K562 (cell line): ENCODE results near the gene MYH15. TPM values are rescaled to one million over a fixed set of nuclear protein-coding genes. Genes with fewer than 3 reads are reported as not detected.

ENCODE experiments used
- ATAC-seq: fragments of 200-7000 bp; cut with Tn5 transposase; 3 replicates; pipeline ENCODE4 v1.9.1; 2020; ENCODE audit warnings: moderate library complexity
- BruUV-seq: library from RNA; stranded (reverse); fragments of 400-500 nt; replicated peaks from 2 replicates; lab custom pipeline; 2021; lab: Mats Ljungman, UMichigan
- CTCF ChIA-PET: fragments of 300-600 bp; formaldehyde crosslinking; extraction: SDS; loops from one replicate; lab custom pipeline; 2021; ENCODE audit warnings: low intra/inter-chr PET ratio; lab: Yijun Ruan, JAX
- POLR2A ChIA-PET: fragments of 300-600, 350-650 bp; sonication (Branson Sonifier 250); formaldehyde crosslinking; extraction: SDS; loops from one replicate; lab custom pipeline; 2021; ENCODE audit warnings: antibody characterized with exemption, inconsistent platforms; lab: Yijun Ruan, JAX
- DNase-seq, 4 experiments: peaks; one replicate each; pipeline versions ENCODE4 v3.0.0 to v3.0.0-alpha.2; 2011 to 2018; ENCODE audit warnings: low spot score in 3 of 4, mixed read lengths in 3 of 4; ENCODE audit errors: extremely low read depth in 1 of 4
- FAIRE-seq: peaks from 2 replicates; lab custom pipeline; 2011; peaks lifted over from hg19 to GRCh38; lab: Jason Lieb, UNC
- H2AFZ ChIP-seq: 2 replicates; pipeline ENCODE4 v1.6.0; 2011; ENCODE audit warnings: low read depth, low read length, control low read depth, inconsistent platforms
- H3K27ac ChIP-seq: fragments of 200-600 bp; 3 replicates; pipeline ENCODE4 v1.8.0; 2011; ENCODE audit warnings: low read depth, mild to moderate bottlenecking, control low read depth, inconsistent platforms, low read length, moderate library complexity, mixed read lengths; ENCODE audit errors: extremely low read depth
- H3K27me3 ChIP-seq, 2 experiments: fragments of 300-600 bp in 1 of 2; 2 replicates in 1 of 2; 3 replicates in 1 of 2; pipeline versions ENCODE4 v1.6.0 to v1.8.0; 2011; ENCODE audit warnings: inconsistent platforms in 2 of 2, low read length in 2 of 2, mild to moderate bottlenecking in 1 of 2, mixed read lengths in 1 of 2, moderate library complexity in 1 of 2; ENCODE audit not compliant: control insufficient read depth in 2 of 2, insufficient read depth in 2 of 2
- H3K36me3 ChIP-seq: fragments of 300-600 bp; 3 replicates; pipeline ENCODE4 v1.8.0; 2011; ENCODE audit warnings: mild to moderate bottlenecking, low read length, inconsistent platforms; ENCODE audit not compliant: control insufficient read depth, insufficient read depth
- H3K4me1 ChIP-seq, 2 experiments: fragments of 200-600 bp in 1 of 2; replicated peaks in 1 of 2; 2 replicates in 1 of 2; 3 replicates in 1 of 2; pipeline versions ENCODE4 v1.5.1 to v1.8.0; 2011; ENCODE audit warnings: inconsistent platforms in 2 of 2, low read length in 2 of 2, mild to moderate bottlenecking in 1 of 2, mixed read lengths in 1 of 2, moderate library complexity in 1 of 2; ENCODE audit not compliant: control insufficient read depth in 2 of 2, insufficient read depth in 2 of 2
- H3K4me2 ChIP-seq: 2 replicates; pipeline ENCODE4 v1.6.1; 2011; ENCODE audit warnings: low read length, control low read depth, inconsistent platforms, mixed read lengths; ENCODE audit not compliant: insufficient read depth
- H3K4me3 ChIP-seq: fragments of 200-600 bp; sonication (generic), shearing (Covaris generic); 2 replicates; pipeline ENCODE4 v1.5.1; 2016; ENCODE audit warnings: control low read depth, inconsistent platforms
- H3K79me2 ChIP-seq: fragments of 200-600 bp; 3 replicates; pipeline ENCODE4 v1.8.0; 2011; ENCODE audit warnings: low read length, inconsistent platforms; ENCODE audit not compliant: control insufficient read depth, insufficient read depth
- H3K9ac ChIP-seq, 2 experiments: 2 replicates each; pipeline versions ENCODE4 v1.6.0 to v1.6.1; 2011; ENCODE audit warnings: low read depth in 2 of 2, low read length in 2 of 2, control low read depth in 1 of 2, inconsistent platforms in 1 of 2, mild to moderate bottlenecking in 1 of 2, mixed read lengths in 1 of 2; ENCODE audit not compliant: insufficient read depth in 1 of 2
- H3K9me1 ChIP-seq: one replicate; pipeline ENCODE4 v1.6.0; 2011; ENCODE audit warnings: inconsistent platforms, mild to moderate bottlenecking, low read length, moderate library complexity; ENCODE audit not compliant: control insufficient read depth, insufficient read depth
- H3K9me3 ChIP-seq: replicated peaks from 2 replicates; pipeline ENCODE4 v1.5.1; 2011; ENCODE audit warnings: low read depth, low read length, inconsistent platforms; ENCODE audit not compliant: control insufficient read depth, insufficient read depth
- H4K20me1 ChIP-seq: replicated peaks from 2 replicates; pipeline ENCODE4 v1.6.1; 2011; ENCODE audit warnings: low read length, inconsistent platforms, mixed read lengths; ENCODE audit not compliant: control insufficient read depth, insufficient read depth
- FUS ChIP-seq: fragments of 200-400 bp; formaldehyde crosslinking; optimal IDR thresholded peaks from 2 replicates; pipeline ENCODE3; 2017; ENCODE audit warnings: low read depth, low read length
- GTF2E2 ChIP-seq: fragments of 200-800 bp; sonication (Bioruptor generic); IDR thresholded peaks from 2 replicates; pipeline ENCODE4 v1.6.1; 2016; ENCODE audit warnings: missing genetic modification characterization, missing compliant biosample characterization
- HNRNPH1 ChIP-seq: fragments of 200-400 bp; formaldehyde crosslinking; optimal IDR thresholded peaks from 2 replicates; pipeline ENCODE3; 2017; ENCODE audit warnings: low read depth, mild to moderate bottlenecking, low read length, moderate library complexity
- KAT2B ChIP-seq: IDR thresholded peaks from one replicate; pipeline ENCODE4 v1.6.1; 2012; ENCODE audit warnings: low read depth, mild to moderate bottlenecking, control low read depth, inconsistent platforms, low read length, moderate library complexity
- KAT7 ChIP-seq: sonication (generic); formaldehyde crosslinking; IDR thresholded peaks from 2 replicates; pipeline ENCODE4 v1.8.0; 2022; ENCODE audit warnings: missing genetic modification reagents, mild to moderate bottlenecking, borderline replicate concordance
- POU5F1 ChIP-seq: fragments of 150-350 bp; IDR thresholded peaks from 2 replicates; pipeline ENCODE4 v1.6.1; 2014; ENCODE audit warnings: borderline replicate concordance, low read length, low read depth, mild to moderate bottlenecking; ENCODE audit not compliant: partially characterized antibody
- THRAP3 ChIP-seq: fragments of 450-650 bp; IDR thresholded peaks from 2 replicates; pipeline ENCODE4 v1.6.1; 2016; ENCODE audit warnings: mild to moderate bottlenecking, inconsistent platforms, borderline replicate concordance
- ZNF23 ChIP-seq: fragments of 250-450 bp; sonication (Bioruptor Pico); IDR thresholded peaks from 2 replicates; pipeline ENCODE4 v1.4.0; 2020; ENCODE audit warnings: mild to moderate bottlenecking
- WGBS: fragments of 100-300 bp; shearing (Covaris generic); methylation state at CpG from one replicate; pipeline ENCODE4 v1.1.6; 2016; ENCODE audit warnings: low coverage, mixed read lengths; ENCODE audit not compliant: insufficient coverage; ENCODE audit errors: missing lambda C conversion rate; 5-methylcytosine and 5-hydroxymethylcytosine counted together
- in situ Hi-C: fragments of 300-500 bp; cut with MboI; formaldehyde crosslinking; loops from 4 replicates; pipeline ENCODE4 v1.15.0; 2018; ENCODE audit warnings: inconsistent platforms, mixed read lengths
- intact Hi-C: fragments of 100-400 bp; cut with micrococcal nuclease; formaldehyde crosslinking; loops from 2 replicates; pipeline ENCODE4 v1.14.2; 2022
- polyA plus RNA-seq, 8 experiments: library from polyadenylated mRNA; depleted of rRNA in 4 of 8; stranded (reverse) in 5 of 8; unstranded in 3 of 8; fragments of >200 nt; fragmentation: Nextera tagmentation in 2 of 8; fragmentation: Illumina TruSeq in 1 of 8; extraction: Ambion mirVana in 2 of 8; extraction: Trizol in 1 of 8; gene quantifications; 2 replicates each; pipeline versions ENCODE4 v1.2.1 to v1.2.3, GENCODE V29; 2011 to 2014; ENCODE audit warnings: inconsistent platforms in 1 of 8, missing spikeins in 1 of 8
- total RNA-seq, 7 experiments: library from RNA; depleted of rRNA in 6 of 7; stranded (reverse); fragments of >200 nt in 6 of 7; fragmentation: Illumina TruSeq in 2 of 7; extraction: Trizol in 2 of 7; gene quantifications; 2 replicates each; pipeline versions ENCODE4 v1.2.1 to v1.2.3, GENCODE V29; 2011 to 2021; ENCODE audit warnings: low replicate concordance in 1 of 7
- TF ChIP-seq, protein P1 (sequence below): fragments of 250-450 bp; sonication (Bioruptor Pico); IDR thresholded peaks from 2 replicates; pipeline ENCODE4 v1.8.0; 2022; ENCODE audit warnings: moderate library complexity, mild to moderate bottlenecking, inconsistent platforms
- TF ChIP-seq, protein P2 (sequence below): sonication (generic); formaldehyde crosslinking; IDR thresholded peaks from 2 replicates; pipeline ENCODE4 v1.8.0; 2022; ENCODE audit warnings: missing genetic modification reagents, mild to moderate bottlenecking, borderline replicate concordance
- TF ChIP-seq, protein P3 (sequence below), 2 experiments: fragments of 450-650 bp in 1 of 2; IDR thresholded peaks; 2 replicates each; pipeline ENCODE4 v1.6.1; 2011 to 2017; ENCODE audit warnings: low read depth in 2 of 2, antibody characterized with exemption in 1 of 2, borderline replicate concordance in 1 of 2, low read length in 1 of 2, mild to moderate bottlenecking in 1 of 2, mixed read lengths in 1 of 2; ENCODE audit not compliant: control insufficient read depth in 1 of 2
- TF ChIP-seq, protein P4 (sequence below): sonication (generic); IDR thresholded peaks from 2 replicates; pipeline ENCODE4 v1.6.1; 2016
- TF ChIP-seq, protein P5 (sequence below): sonication (generic); formaldehyde crosslinking; IDR thresholded peaks from 2 replicates; pipeline ENCODE4 v1.8.0; 2023; ENCODE audit warnings: mild to moderate bottlenecking, missing genetic modification reagents

The MYH15 gene
- total and polyA plus RNA-seq, 9 of the 15 experiments (the other 6 are each of a cell fraction or from before 2014, with no cell fraction given) = 0.03 to 0.29 (median 0.12) TPM

DNA sequence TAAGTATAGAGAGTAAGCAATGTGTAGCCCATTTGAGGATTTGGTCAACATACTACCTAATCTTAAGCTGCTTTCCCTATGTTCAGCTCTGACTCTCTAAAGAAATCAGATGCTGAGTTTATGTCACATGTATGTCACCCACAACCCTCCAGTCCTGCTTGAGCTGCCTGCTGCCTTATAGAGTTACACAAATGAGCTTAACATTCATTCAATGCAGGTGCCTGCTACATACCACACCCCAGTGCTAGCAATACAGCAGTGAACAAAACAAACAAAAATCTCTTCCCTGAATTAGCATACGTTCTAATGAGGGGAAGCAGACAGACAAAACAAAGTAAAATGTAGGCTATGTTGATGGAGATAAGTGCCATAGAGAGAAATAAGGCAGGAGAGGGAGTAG, 121.0 kb downstream of the MYH15 start:
- POLR2A ChIA-PET = interaction anchor here (0.5 kb wide), 1 partner anchor 21 kb away, joined by 3 read pairs; no protein-coding TSS in a partner anchor
- TF ChIP-seq, protein P1, sequence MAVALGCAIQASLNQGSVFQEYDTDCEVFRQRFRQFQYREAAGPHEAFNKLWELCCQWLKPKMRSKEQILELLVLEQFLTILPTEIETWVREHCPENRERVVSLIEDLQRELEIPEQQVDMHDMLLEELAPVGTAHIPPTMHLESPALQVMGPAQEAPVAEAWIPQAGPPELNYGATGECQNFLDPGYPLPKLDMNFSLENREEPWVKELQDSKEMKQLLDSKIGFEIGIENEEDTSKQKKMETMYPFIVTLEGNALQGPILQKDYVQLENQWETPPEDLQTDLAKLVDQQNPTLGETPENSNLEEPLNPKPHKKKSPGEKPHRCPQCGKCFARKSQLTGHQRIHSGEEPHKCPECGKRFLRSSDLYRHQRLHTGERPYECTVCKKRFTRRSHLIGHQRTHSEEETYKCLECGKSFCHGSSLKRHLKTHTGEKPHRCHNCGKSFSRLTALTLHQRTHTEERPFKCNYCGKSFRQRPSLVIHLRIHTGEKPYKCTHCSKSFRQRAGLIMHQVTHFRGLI = no peak
- TF ChIP-seq, protein P2, sequence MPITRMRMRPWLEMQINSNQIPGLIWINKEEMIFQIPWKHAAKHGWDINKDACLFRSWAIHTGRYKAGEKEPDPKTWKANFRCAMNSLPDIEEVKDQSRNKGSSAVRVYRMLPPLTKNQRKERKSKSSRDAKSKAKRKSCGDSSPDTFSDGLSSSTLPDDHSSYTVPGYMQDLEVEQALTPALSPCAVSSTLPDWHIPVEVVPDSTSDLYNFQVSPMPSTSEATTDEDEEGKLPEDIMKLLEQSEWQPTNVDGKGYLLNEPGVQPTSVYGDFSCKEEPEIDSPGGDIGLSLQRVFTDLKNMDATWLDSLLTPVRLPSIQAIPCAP (CRISPR knock-in tag) = no peak
- TF ChIP-seq KAT7 = no peak
- TF ChIP-seq, protein P3, sequence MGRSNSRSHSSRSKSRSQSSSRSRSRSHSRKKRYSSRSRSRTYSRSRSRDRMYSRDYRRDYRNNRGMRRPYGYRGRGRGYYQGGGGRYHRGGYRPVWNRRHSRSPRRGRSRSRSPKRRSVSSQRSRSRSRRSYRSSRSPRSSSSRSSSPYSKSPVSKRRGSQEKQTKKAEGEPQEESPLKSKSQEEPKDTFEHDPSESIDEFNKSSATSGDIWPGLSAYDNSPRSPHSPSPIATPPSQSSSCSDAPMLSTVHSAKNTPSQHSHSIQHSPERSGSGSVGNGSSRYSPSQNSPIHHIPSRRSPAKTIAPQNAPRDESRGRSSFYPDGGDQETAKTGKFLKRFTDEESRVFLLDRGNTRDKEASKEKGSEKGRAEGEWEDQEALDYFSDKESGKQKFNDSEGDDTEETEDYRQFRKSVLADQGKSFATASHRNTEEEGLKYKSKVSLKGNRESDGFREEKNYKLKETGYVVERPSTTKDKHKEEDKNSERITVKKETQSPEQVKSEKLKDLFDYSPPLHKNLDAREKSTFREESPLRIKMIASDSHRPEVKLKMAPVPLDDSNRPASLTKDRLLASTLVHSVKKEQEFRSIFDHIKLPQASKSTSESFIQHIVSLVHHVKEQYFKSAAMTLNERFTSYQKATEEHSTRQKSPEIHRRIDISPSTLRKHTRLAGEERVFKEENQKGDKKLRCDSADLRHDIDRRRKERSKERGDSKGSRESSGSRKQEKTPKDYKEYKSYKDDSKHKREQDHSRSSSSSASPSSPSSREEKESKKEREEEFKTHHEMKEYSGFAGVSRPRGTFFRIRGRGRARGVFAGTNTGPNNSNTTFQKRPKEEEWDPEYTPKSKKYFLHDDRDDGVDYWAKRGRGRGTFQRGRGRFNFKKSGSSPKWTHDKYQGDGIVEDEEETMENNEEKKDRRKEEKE (IDR thresholded peaks at IDR 0.05; ENCODE audit: borderline replicate concordance in 1 of 2, control insufficient read depth in 1 of 2, low read depth in 2 of 2, low read length in 1 of 2) = no peak
- TF ChIP-seq ZNF23 (CRISPR knock-in tag) = no peak
- TF ChIP-seq FUS = no peak
- TF ChIP-seq, protein P4, sequence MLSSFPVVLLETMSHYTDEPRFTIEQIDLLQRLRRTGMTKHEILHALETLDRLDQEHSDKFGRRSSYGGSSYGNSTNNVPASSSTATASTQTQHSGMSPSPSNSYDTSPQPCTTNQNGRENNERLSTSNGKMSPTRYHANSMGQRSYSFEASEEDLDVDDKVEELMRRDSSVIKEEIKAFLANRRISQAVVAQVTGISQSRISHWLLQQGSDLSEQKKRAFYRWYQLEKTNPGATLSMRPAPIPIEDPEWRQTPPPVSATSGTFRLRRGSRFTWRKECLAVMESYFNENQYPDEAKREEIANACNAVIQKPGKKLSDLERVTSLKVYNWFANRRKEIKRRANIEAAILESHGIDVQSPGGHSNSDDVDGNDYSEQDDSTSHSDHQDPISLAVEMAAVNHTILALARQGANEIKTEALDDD = no peak
- no peak for TF ChIP-seq THRAP3
- no peak for TF ChIP-seq GTF2E2
- no peak for TF ChIP-seq HNRNPH1
- TF ChIP-seq POU5F1 = no peak
- TF ChIP-seq, protein P5, sequence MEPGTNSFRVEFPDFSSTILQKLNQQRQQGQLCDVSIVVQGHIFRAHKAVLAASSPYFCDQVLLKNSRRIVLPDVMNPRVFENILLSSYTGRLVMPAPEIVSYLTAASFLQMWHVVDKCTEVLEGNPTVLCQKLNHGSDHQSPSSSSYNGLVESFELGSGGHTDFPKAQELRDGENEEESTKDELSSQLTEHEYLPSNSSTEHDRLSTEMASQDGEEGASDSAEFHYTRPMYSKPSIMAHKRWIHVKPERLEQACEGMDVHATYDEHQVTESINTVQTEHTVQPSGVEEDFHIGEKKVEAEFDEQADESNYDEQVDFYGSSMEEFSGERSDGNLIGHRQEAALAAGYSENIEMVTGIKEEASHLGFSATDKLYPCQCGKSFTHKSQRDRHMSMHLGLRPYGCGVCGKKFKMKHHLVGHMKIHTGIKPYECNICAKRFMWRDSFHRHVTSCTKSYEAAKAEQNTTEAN (CRISPR knock-in tag) = no peak
- TF ChIP-seq KAT2B = no peak

More for the DNA sequence above, 121.0 kb downstream of the MYH15 start:
- CTCF ChIA-PET = no interaction called here
- no peaks in the 10 kb centered on the region; a peak in 2 of 5 replicates for H3K27me3 ChIP-seq
- no TSS peak for BruUV-seq
- no peak overlapping the region for H2AFZ ChIP-seq
- intact Hi-C loops = no loop called here
- DNase-seq = no peak
- ATAC-seq = no peak
- H3K4me2 ChIP-seq = no peak overlapping the region
- 10% methylated on average over 1 of the region's 1 CpG for WGBS
- FAIRE-seq = no peak
- no peaks in the 10 kb centered on the region for H3K79me2 ChIP-seq
- no peaks in the 10 kb centered on the region for H3K9me3 ChIP-seq
- H3K4me3 ChIP-seq = no peak overlapping the region
- H3K9ac ChIP-seq = no peak overlapping the region
- H3K9me1 ChIP-seq = no peaks in the 10 kb centered on the region
- no peaks in the 10 kb centered on the region for H4K20me1 ChIP-seq
- peaks cover 0 to 3% of the 10 kb centered on the region in 2 experiments; a peak in 1 of 5 replicates for H3K4me1 ChIP-seq
- H3K27ac ChIP-seq = no peak overlapping the region
- in situ Hi-C loops = no loop called here
- no peaks in the 10 kb centered on the region for H3K36me3 ChIP-seq
